Hematopoietic multipotent progenitor cell treated with erythropoietin and hydrocortisone succinate and interleukin-3 and kit ligand, for 6 days (in vitro differentiated cells): ENCODE data around the gene P2RY6.
A peak's percentile ranks its signal among the peaks of the same experiment; 100 is the strongest.

Experiments
- DNase-seq: peaks from one replicate; pipeline ENCODE4 v3.0.0-alpha.2; 2015

The P2RY6 gene

GRCh38 chr11:73320763-73321603 lies 48.8 kb downstream of the P2RY6 start:
- DNase-seq: no peak

DNA sequence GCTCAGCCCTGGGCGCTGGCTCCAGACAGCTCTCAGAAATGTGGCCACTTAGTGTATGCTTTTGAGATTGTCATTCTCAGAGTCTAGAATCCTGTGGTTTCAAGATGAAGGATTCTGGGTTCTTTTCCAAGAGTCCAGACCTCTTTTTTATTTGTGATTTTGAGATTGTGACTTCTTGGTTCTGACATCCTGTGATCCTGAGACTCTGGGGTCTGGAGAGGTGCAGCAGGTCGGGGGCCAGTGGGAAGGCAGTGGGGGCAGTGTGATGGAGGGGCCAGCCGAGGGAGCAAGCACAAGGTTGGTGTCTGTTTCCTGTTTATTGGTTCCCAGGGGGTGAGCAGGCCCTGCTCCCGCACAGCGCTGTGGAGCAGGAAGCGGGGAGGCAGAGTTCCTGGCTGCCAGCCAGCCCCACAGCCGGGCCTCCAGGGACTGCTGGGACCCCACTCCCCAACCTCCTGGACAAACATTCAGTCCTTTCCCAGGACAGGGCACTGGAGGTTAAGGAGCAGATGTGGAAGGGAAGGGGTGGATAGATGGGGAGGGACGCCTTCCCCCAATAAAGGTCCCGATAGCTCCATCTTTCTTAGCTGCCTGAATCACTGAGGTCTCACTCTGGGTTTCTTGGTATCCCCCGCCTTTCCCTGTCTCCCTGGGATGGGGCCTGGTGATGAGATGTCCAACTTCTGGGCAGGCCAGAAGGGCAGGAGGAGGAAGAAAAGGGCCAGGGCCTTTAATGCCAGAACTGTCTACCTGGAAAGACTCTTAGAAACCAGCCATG lies 49.7 kb downstream of the P2RY6 start:
- DNase-seq: no peak

- no peak for DNase-seq
These were observed 50.5 kb downstream of the P2RY6 start for GRCh38 chr11:73322382-73323306.

- no peak for DNase-seq
These were observed 51.3 kb downstream of the P2RY6 start for GRCh38 chr11:73323464-73323863.

GRCh38 chr11:73324116-73324515 lies 52.0 kb downstream of the P2RY6 start:
- no peak for DNase-seq

- DNase-seq: no peak
These were observed 52.5 kb downstream of the P2RY6 start for GRCh38 chr11:73324665-73325035.

DNA sequence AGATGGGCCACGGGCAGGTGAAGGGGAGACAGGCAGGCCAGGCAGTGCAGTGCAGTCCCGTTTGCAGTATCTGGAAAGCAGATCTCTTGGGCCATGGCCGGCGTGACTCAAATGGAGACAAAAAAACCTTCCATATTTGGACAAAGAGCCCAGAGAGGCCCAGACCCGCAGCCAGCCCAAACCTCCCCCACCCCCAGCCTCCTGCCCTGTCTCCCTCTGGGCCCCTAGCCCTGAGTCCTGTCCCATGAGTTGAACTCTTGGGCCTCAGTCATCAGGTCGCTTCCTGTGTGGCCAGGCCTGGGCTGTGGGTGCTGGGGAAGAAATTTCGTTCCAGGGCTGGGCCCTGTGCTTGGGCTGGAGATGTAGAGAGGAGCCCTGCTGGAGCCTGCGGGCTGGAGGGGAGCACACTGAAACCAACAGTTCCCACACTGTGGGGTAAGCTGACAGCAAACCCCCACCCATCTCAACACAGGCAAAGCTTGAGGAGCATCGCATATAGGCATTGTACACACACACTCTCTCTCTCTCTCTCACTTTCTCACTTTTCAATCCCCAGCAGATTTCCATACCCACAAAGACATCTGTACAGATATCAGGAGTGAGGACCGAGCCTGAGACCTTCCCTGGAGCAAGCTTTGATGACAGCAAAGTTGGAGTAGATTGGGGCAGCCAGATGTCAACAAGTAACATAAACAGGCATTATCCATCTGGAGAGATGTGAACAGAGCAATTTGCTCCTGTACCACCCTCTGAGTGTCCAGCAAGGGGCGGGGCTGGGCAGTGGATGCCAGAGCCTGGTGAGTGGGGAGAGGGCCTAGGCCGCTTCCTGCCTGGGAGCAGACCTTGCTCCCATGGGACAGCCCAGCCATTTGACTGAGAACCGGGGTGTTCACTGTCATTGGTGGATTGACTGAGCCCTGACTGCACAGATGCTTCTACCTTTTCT lies 53.2 kb downstream of the P2RY6 start:
- no peak for DNase-seq

DNA sequence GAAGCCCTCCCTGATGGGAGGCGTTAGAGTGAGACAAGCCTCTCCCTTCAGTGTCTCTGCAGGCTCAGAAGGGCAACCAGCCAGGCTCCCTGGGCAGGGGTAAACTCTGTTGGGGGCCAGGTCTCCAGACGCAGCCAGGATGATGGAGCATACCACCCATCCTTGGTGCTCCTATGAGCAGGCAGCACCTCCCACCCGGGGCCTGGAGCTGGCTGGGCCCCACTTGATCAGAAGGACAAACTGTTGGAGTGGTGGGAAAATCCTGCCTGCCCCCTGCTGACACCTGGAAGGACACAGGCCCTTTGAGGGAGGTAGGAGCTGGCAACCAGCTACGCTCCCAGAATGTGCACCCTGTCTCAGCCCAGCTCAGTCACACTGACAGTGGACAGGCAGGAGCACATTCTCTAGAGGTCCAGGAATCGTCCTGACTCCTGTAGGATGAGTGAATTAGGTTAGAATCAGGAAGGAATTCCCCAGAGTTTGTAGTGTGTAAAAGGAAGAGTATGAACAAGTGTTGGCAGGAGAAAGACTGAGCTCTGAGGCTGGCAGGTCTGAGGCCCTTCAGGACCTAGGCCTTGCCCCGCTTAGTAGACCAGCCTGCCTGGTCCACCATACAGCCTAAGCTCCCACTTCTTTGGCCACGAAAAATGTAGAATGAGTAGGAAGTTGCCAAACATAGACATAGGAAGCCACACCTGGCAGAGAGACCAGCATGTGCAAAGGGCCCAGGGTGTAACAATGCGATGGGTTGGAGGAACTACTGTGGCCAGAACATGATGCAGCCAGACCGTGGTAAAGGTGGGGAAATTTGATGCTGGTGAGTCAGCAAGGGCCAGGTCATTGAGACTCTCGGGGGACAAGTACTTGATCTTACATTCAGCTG lies 55.0 kb downstream of the P2RY6 start:
- no peak for DNase-seq

DNA sequence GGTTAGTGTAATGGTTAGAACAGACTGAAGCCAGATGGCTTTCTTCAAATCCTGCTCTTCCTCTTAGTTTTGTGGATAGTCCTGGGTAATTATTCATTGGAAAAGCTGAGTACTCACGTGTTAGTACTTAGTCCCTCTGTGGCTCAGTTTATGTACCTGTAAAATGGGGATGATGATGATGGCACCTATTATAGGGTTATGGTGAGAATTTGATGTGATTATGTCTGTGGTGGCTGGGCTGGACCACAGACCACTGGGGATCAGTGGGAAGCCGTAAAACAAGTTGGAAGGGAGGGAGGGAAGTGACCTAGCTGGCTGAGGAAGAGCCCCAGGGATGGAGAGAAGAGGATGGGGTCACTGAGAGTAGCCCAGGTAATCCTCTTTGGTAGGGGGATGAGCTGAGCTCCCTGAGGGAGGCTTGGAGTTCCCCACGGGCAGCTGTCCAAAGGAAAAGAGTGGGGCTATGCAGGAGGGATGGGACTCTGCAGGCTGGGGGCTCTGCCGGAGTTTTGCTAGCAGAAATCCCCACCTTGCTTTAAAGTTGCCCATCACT lies 55.8 kb downstream of the P2RY6 start:
- no peak for DNase-seq

- DNase-seq: peak; percentile 49
These were observed 58.5 kb downstream of the P2RY6 start for GRCh38 chr11:73330569-73331093.

DNA sequence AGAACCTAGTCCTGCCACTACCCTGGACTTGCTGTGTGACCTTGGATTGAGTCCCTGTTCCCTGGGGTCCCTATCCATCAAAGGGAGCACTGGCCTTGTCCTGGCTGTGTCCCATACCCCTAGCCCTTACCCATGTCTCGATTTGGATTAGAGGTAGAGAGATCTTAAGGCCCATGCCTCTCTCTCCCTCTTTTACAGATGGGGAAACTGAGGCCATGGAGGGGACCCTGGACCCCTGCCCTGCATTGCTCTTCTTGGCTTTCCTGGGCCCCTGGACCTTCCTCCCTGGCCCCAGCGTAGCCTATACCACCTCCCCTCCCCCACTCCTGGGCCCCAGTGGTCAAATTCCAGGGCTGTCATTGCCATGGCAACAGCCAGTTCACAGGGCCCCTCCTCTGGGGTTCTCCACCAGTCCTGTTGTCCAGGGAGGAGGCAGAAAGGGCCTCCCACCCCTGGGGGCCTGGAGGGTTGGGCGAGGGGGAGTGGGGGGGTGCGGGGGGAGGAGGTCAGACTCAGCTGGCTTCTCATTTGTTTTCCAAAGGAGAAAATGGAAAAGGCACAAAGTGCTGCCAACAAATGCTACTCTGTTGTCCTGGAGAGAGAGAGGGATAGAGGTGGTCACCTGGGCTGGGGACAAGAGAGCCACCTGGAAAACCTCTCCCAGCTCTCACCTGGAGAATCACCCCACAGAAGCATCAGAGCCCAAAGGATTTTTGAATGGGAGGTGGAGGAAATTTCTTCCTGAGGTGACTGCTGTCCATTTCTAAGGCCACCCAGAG lies 59.2 kb downstream of the P2RY6 start:
- DNase-seq: no peak

- DNase-seq: no peak
These were observed 61.0 kb downstream of the P2RY6 start for GRCh38 chr11:73333173-73333572.

GRCh38 chr11:73333640-73334383 lies 61.7 kb downstream of the P2RY6 start:
- no peak for DNase-seq

DNA sequence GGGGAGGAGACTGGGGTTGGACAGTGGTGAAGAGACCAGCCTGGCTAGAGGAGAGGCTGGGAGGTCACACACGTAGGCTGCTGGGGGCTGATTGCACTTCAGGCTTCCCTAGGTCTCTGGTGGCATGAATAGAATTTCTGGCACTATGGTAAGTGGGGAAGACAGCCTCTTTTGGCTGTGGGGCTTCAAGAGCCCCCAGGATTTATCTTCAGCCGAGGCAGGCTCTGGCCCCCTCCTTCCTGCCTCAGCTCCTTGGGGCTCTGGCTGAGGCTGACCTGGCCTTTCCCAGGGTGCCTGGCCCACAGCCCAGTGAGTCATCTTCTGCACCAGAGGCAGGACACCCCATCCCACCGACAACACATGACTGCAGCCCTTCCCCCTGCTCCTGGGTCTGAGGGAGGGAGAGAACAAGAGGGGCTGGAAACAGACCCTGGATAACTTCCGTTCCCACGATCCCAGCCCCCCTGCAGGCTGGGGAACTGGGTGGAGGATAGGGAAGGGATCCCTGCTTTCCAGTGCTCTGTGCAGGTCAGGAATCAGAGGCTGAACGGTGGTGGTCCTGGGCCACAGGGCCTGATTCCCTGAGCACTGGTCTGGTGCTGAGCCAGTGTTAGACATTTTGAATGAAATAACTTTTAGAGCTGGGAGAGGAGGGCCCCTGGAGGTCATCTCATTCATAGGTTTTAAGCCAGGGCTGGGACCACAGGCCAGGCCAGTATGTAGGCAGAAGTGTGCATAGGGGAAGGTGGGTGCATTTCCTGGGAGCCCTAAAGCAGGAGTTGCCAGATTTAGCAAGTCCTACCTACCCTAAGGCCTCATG lies 62.5 kb downstream of the P2RY6 start:
- DNase-seq: peak; percentile 32

GRCh38 chr11:73335204-73335923 lies 63.2 kb downstream of the P2RY6 start:
- peak; percentile 81 for DNase-seq

- no peak for DNase-seq
These were observed 65.7 kb downstream of the P2RY6 start for GRCh38 chr11:73337846-73338245.

DNA sequence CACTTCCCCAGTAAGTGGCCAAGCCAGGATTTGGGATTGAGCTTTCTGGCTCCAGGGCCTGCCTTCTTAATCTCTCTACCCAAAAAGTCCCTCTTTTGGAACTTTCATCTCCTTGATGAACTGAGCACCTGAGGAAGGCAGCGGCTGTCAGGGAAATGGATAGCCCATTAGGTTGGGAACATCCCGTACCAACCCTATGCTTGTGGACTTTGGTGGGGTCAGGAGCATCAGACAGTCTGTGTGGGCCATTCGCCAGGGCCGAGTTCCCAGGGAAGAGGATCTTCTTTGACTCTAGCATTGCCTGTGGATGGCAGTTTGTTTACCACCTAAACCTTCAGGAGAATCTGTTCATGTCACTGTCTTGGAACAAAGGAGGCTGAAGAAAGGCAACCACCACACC lies 66.1 kb downstream of the P2RY6 start:
- DNase-seq: no peak
